ENCODE data around the gene IMMP2L.

IMMP2L gene

GRCh38 chr7:111388912-111389311 lies 173.4 kb downstream of the IMMP2L start:
- no peak for DNase-seq

- DNase-seq = no peak
Measured at GRCh38 chr7:111388016-111388415, 174.3 kb downstream of the IMMP2L start.

GRCh38 chr7:111384065-111384891 lies 178.0 kb downstream of the IMMP2L start:
- DNase-seq = no peak

- no peak for DNase-seq
Measured at GRCh38 chr7:111383133-111383532, 179.2 kb downstream of the IMMP2L start.

- DNase-seq = no peak
Measured at GRCh38 chr7:111381590-111381989, 180.7 kb downstream of the IMMP2L start.

GRCh38 chr7:111380945-111381344 lies 181.3 kb downstream of the IMMP2L start:
- no peak for DNase-seq

GRCh38 chr7:111374027-111374426 lies 188.3 kb downstream of the IMMP2L start:
- no peak for DNase-seq

- DNase-seq = no peak
Measured at GRCh38 chr7:111371437-111371836, 190.9 kb downstream of the IMMP2L start.

- no peak for DNase-seq
Measured at GRCh38 chr7:111370002-111370401, 192.3 kb downstream of the IMMP2L start.

GRCh38 chr7:111368381-111369065 lies 193.8 kb downstream of the IMMP2L start:
- DNase-seq = no peak

- DNase-seq = no peak
Measured at GRCh38 chr7:111364413-111364812, 197.9 kb downstream of the IMMP2L start.

- no peak for DNase-seq
Measured at GRCh38 chr7:111363099-111363498, 199.2 kb downstream of the IMMP2L start.

GRCh38 chr7:111362506-111363054 lies 199.7 kb downstream of the IMMP2L start:
- DNase-seq = no peak

- DNase-seq = no peak
Measured at GRCh38 chr7:111358915-111359314, 203.4 kb downstream of the IMMP2L start.

- DNase-seq = no peak
Measured at GRCh38 chr7:111357691-111358090, 204.6 kb downstream of the IMMP2L start.

GRCh38 chr7:111356941-111357340 lies 205.4 kb downstream of the IMMP2L start:
- no peak for DNase-seq

GRCh38 chr7:111352319-111352718 lies 210.0 kb downstream of the IMMP2L start:
- DNase-seq = no peak

GRCh38 chr7:111346219-111346618 lies 216.1 kb downstream of the IMMP2L start:
- no peak for DNase-seq

GRCh38 chr7:111343017-111343416 lies 219.3 kb downstream of the IMMP2L start:
- no peak for DNase-seq

- no peak for DNase-seq
Measured at GRCh38 chr7:111339006-111339405, 223.3 kb downstream of the IMMP2L start.

- no peak for DNase-seq
Measured at GRCh38 chr7:111333010-111333409, 229.3 kb downstream of the IMMP2L start.

- no peak for DNase-seq
Measured at GRCh38 chr7:111330235-111330523, 232.1 kb downstream of the IMMP2L start.

- no peak for DNase-seq
Measured at GRCh38 chr7:111329367-111330234, 232.7 kb downstream of the IMMP2L start.

Measured in NCI-H446 treated with DMSO at 0.1 percent for 48 hours (cell line).